GM12801 (cell line): ENCODE measurements around the gene PRAC2.

Experiments used
- TF ChIP-seq, protein P1 (sequence below): IDR thresholded peaks from one replicate; pipeline ENCODE4 v1.5.1; 2011; ENCODE audit warnings: control low read depth; ENCODE audit not compliant: insufficient read length; ENCODE audit errors: extremely low read depth

The PRAC2 gene

DNA sequence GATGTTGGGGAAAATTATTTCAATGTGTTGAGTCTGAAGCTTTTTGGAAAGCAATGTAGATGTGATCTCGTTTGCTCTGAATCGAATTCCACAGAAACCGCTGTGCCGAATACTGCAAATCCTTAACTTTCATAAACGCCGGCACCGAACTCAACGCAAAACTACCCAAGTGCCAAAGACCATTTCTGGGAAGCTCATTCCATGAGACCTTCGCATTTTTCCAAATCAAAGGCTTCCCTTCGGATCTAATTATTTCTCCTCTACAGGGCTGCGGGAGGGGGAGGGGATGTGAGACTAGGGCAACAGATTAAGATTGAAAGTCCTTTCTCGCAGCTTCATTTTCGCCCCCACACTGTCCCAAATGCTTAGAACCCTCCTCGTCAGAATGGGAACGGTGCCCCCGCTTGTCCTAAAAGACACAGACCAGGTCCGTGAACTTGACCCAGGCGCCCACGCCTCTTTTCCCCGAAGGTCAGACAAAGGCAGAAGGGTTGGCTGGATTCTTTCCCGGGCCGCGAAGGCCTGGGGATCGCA, 4.7 kb upstream of the PRAC2 start:
- TF ChIP-seq, protein P1, sequence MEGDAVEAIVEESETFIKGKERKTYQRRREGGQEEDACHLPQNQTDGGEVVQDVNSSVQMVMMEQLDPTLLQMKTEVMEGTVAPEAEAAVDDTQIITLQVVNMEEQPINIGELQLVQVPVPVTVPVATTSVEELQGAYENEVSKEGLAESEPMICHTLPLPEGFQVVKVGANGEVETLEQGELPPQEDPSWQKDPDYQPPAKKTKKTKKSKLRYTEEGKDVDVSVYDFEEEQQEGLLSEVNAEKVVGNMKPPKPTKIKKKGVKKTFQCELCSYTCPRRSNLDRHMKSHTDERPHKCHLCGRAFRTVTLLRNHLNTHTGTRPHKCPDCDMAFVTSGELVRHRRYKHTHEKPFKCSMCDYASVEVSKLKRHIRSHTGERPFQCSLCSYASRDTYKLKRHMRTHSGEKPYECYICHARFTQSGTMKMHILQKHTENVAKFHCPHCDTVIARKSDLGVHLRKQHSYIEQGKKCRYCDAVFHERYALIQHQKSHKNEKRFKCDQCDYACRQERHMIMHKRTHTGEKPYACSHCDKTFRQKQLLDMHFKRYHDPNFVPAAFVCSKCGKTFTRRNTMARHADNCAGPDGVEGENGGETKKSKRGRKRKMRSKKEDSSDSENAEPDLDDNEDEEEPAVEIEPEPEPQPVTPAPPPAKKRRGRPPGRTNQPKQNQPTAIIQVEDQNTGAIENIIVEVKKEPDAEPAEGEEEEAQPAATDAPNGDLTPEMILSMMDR, result no peak

DNA sequence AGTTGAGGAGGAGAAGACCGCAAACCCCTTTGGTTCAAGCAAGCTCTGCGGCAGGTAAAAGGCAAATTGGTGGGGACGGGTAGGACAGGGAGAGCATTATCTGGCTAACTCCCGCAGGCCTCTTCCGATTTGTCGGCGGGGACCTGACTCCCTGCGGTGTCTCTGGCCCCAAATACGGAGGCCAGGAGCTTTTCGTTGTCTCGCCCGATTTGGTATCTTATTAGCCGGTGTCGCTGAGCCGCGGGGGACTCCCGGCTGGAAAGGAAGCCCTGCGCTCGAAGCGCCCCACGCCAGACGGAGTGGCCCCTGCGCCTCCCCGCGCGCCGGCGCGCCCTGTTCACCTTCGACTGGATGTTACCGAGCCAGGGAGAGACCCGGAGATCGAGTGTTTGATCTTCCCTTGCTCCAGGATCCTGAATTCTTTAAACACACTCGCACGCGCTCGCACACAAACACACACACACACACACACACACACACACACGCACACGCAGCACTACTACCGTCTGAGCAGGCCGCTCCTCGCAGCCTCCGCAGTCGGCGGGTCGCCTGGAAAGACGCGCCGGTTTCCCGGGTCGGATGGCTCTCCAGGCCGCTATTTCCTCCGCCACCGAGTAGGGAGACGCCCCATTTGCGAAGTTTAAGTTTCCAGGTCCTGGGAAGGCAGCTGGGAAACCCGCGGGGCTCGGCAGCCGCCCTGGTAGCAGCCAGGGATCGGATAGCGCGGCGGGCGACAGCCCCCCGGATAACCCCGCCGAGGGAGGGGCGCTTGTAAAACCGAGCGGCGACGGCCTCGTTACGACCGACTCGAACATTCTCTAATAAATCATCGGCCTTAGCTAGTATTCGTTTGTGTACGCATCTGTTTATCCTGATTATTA, 4.0 kb upstream of the PRAC2 start:
- TF ChIP-seq, protein P1, result no peak

DNA sequence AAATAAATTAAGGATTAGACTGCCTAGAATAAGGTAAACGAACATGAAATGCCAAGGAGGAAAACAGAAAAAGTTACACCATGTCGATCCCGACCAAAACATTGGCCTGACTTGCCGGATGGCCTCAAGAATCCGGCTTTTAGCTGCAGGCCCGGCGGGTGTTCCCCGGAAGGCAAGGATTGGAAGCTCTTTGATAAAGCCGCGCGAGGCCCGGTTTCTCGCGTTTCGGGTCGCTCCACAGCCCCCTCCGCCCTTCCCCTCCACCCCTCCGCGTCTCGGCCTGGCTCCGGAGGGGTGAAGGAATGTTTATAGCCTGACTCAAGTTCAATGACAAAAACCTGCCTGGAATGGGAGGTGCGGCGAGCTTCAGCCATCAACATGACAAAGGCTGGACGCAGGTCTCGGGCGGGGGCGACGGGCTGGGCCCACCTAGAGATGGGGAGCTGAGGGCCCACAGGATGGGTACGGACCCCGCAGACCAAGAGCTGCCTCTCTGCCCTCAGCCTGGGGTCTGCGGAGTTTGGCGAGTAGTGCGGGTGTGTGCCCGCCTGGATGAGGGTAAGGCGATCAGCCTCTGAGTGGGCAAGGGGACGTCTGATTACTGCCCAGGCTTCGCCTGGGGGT, 3.2 kb upstream of the PRAC2 start:
- TF ChIP-seq, protein P1, result no peak

DNA sequence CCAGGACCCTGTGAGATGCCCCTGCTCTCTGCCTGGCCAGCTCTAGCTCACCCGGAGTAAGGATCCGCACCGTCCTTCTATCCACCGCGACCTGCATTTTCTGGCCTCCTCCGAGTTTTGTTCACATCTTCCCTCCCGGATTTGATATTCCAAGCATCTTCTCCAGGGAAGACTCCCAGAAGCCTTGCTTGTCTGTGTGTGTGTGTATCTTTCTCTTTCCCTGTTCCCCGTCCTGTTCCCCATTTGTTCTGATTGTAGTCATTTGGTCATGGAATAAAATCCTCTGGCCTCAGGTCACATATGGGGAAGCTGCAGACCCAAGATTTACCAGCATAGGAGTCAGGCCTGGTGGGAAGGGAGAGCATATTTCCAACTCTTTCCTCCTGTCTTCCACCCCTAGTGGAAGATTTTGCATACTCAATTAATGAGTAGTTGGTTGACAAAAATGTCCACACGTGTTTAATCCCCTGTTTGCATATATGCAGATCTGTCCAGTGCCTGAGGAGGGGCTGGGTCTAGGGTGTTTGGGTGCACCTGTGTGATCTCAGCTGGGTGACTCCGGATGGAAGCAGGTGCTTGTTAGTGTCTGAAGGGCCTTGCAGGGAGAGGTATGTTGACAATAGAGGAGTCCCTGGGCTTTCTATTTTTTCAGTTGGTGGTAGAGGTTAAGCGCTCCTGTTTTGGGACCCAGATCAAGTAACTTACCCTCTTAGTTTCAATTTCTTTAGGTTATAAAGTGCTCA, 2.5 kb upstream of the PRAC2 start:
- TF ChIP-seq, protein P1, result no peak

DNA sequence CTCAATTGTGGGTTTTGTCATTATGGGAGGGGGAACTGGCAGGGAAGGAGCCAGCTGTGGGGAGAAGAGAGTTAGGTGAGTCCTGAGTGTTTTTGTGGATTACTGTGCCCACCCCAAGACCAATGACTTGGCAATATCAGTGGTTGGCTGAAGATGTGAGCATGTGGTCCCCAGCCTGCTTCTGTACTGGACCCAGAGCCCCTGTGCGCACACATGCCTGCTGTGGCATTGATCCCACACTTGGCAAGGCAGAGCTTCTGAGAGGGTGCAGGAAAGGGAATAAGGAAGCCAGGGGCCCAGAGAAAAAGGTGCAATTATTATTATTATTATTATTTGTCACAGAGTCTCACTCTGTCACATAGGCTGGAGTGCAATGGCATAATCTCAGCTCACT, 2.0 kb upstream of the PRAC2 start:
- TF ChIP-seq, protein P1, result no peak

DNA sequence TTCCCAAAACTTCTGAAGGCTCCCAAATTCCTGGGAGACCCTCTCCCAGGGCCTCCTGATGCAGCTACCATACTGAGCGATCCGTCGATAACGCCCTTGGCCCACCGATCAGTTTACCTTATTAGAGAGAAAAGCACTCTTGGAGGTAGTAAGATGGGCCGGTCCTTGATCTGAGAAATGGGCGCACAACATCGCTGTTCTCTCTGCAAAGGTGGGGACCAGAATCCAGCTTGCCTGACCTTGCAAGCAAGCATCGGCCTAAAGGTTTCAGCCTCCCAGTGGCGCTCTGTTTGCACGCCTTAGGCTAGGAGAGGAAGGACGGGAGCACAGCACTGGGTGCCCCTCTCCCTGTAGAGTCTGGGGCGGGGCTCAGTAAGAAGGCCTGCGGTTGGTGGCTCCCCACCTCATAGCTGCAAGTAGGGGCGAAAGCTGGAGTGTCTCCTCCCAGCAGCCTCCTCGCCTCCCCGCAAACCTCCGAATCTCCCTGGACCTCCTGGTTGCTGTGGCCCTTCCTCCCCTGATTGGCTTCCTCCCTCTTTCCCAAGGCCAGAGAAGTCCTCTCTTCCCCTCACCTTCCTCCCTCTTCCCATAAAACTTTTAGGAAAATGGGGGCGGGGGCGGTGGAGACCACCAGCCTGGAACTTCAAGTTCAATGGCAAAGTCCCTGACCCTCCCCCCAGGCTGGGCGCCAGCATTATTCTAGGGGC, 631 bp upstream of the PRAC2 start, which contains the start of gene PRAC1:
TSS of gene PRAC1 (minus strand) at position 318 of the 707 bp plus-strand sequence. CDS start at position 192, 126 bp downstream.
- TF ChIP-seq, protein P1, result no peak
